Bronchial epithelial cell (primary cell): ENCODE data around the gene ST7L. TPM values are rescaled to one million over a fixed set of nuclear protein-coding genes. Genes with fewer than 3 reads are reported as not detected.

ENCODE experiments used
- DNase-seq: peaks from one replicate; pipeline ENCODE4 v3.0.0-alpha.2; 2010; ENCODE audit warnings: low read depth
- FAIRE-seq: peaks from 2 replicates; lab custom pipeline; 2011; peaks lifted over from hg19 to GRCh38; lab: Jason Lieb, UNC
- H3K27me3 ChIP-seq: 2 replicates; pipeline ENCODE4 v1.5.1; 2011; ENCODE audit warnings: low read length; ENCODE audit not compliant: control insufficient read depth, insufficient read depth
- H3K36me3 ChIP-seq: 2 replicates; pipeline ENCODE4 v1.5.1; 2011; ENCODE audit warnings: low read length; ENCODE audit not compliant: control insufficient read depth, insufficient read depth
- H3K4me3 ChIP-seq: 2 replicates; pipeline ENCODE4 v1.5.1; 2011; ENCODE audit warnings: mild to moderate bottlenecking, low read depth, low read length, control low read depth
- CTCF ChIP-seq: IDR thresholded peaks from 2 replicates; pipeline ENCODE4 v1.5.1; 2011; ENCODE audit warnings: mild to moderate bottlenecking, moderate library complexity, low read length, control low read depth, inconsistent platforms; ENCODE audit not compliant: insufficient read depth, severe bottlenecking
- total RNA-seq: library from RNA; depleted of rRNA; stranded (reverse); fragments of >200 nt; gene quantifications from 2 replicates; pipeline ENCODE4 v1.2.1, GENCODE V29; 2014

Gene ST7L
- total RNA-seq, 1 donor from 2014 or later = 10.8 TPM

DNA sequence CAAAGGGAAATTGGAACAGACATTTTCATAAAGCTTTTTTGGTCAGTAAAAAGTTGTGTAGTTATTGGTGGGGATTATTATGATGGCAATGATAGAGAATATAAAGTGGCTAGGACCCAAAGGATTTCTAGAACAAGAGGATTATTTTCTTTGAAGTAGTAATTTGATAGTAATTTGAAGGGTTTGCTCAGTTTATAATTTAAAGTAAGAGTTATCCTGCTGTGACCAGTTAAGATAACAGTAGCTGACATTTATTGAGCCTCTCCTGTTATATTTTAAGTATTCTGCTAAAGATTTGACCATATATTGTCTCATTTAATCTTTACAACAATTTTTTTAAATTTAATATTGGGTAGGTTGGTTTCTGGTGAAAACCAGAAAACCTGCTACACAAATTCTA, 15.4 kb upstream of the ST7L start:
- no peaks in the 10 kb centered on the region for H3K27me3 ChIP-seq
- H3K36me3 ChIP-seq = peaks cover 2% of the 10 kb centered on the region
- H3K4me3 ChIP-seq = no peak overlapping the region
- FAIRE-seq (no peak), DNase-seq (no peak)
- no peak for TF ChIP-seq CTCF

DNA sequence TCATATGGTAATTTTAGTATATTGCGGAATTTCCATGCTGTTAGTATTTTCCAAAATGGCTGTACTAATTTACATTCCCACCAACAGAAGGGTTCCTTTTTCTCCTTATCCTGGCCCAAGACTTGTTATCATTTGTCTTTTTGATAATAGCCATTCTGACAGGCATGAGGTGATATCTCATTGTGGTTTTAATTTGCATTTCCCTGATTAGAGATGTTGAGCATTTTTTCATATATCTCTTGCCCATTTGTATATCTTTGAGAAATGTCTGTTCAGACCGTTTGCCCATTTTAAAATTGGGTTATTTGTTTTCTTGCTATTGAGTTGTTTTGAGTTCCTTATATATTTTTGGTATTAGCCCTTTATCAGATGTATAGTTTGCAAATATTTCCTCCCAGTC, 14.7 kb upstream of the ST7L start:
- no peak overlapping the region for H3K4me3 ChIP-seq
- H3K36me3 ChIP-seq = peaks cover 2% of the 10 kb centered on the region
- no peak for FAIRE-seq
- no peak for DNase-seq
- no peak for TF ChIP-seq CTCF
- no peaks in the 10 kb centered on the region for H3K27me3 ChIP-seq

GRCh38 chr1:112629256-112629655, 10.3 kb upstream of the ST7L start:
- Histone ChIP-seq H3K36me3 (peaks cover 2% of the 10 kb centered on the region), H3K27me3 (no peaks in the 10 kb centered on the region), H3K4me3 (no peak overlapping the region)
- no peak for TF ChIP-seq CTCF
- FAIRE-seq = no peak
- DNase-seq = no peak

DNA sequence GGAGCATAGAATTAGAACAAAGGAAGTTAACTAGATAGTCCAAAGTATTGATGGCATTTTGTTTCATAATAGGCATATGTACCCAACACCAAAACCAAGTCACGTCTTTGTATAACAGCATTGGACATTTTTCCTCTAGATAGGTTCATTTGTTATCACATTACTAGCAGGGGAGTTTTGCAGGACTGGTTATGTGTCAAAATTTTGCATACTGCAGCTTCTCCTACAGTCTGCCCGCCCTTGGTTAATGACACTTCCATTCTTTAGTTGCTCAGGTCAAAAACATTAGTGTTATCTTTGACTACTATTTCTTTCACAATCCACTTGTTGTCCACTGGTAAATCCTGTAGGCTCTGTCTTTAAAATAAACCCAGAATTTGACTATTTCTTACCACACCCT, 9.6 kb upstream of the ST7L start:
- FAIRE-seq (no peak), DNase-seq (no peak)
- no peak overlapping the region for H3K4me3 ChIP-seq
- TF ChIP-seq CTCF = no peak
- peaks cover 2% of the 10 kb centered on the region for H3K36me3 ChIP-seq
- H3K27me3 ChIP-seq = no peaks in the 10 kb centered on the region

GRCh38 chr1:112626887-112627286, 7.9 kb upstream of the ST7L start:
- Histone ChIP-seq H3K27me3 (no peaks in the 10 kb centered on the region), H3K4me3 (no peak overlapping the region), H3K36me3 (peaks cover 2% of the 10 kb centered on the region)
- DNase-seq = no peak
- no peak for FAIRE-seq
- no peak for TF ChIP-seq CTCF

DNA sequence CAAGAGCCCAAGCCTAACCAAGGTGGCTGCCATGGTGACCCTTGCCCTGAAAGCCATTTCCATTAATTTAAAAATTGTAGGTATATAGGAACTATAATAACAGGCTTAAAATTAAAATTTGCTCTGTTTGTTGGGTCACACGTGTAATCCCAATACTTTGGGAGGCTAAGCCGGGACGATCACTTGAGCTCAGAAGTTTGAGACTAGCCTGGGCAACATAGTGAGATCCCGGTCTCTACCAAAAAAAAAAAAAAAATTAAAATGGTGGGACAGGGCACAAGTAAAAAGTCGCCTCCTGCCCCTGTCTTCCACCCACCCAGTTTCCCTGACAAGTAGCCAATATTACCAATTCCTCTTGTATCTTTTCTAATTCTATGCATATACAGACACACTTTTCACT, 7.3 kb upstream of the ST7L start:
- Histone ChIP-seq H3K27me3 (no peaks in the 10 kb centered on the region), H3K36me3 (peaks cover 2% of the 10 kb centered on the region), H3K4me3 (no peak overlapping the region)
- no peak for TF ChIP-seq CTCF
- FAIRE-seq = no peak
- no peak for DNase-seq
